Measurements from ENCODE around the gene RHOG. TPM values are rescaled to one million over a fixed set of nuclear protein-coding genes. Genes with fewer than 3 reads are reported as not detected.
"Not testable (repeated sequence)": the region's sequence is repeated elsewhere in the genome, so short reads cannot be mapped to it uniquely, and the experiment has no call there.

Gene RHOG
- total and polyA plus RNA-seq, 5 donors: 18.7 to 26.0 (median 25.3) TPM

GRCh38 chr11:3795131-3796001 is 45.4 kb downstream of the RHOG start:
- ATAC-seq (no peak), DNase-seq (no peak)
- Histone ChIP-seq H3K9me3 (ENCODE audit: control insufficient read depth, low read length) (no peaks in the 10 kb centered on the region), H3K27ac (ENCODE audit: low read length) (peak overlapping the region; percentile 42), H3K27me3 (ENCODE audit: control insufficient read depth, insufficient read depth) (no peaks in the 10 kb centered on the region), H3K4me1 (ENCODE audit: control insufficient read depth, insufficient read depth, low read length) (no peaks in the 10 kb centered on the region), H3K4me3 (ENCODE audit: low read length) (peak overlapping the region; percentile 90)
- 77% methylated on average over 8 of the region's 8 CpGs for WGBS
- intact Hi-C loops (cut with DNase I): no loop called here

GRCh38 chr11:3794387-3794786 is 46.4 kb downstream of the RHOG start:
- not testable (repeated sequence) for DNase-seq; H3K27me3 ChIP-seq (ENCODE audit: control insufficient read depth, insufficient read depth); ATAC-seq; H3K27ac ChIP-seq (ENCODE audit: low read length); H3K9me3 ChIP-seq (ENCODE audit: control insufficient read depth, low read length); H3K4me3 ChIP-seq (ENCODE audit: low read length); H3K4me1 ChIP-seq (ENCODE audit: control insufficient read depth, insufficient read depth, low read length)
- intact Hi-C loops (cut with DNase I): loop anchor here in 1 of 4 donors (5.0 kb wide), 1 partner anchor 48 kb away; the partner anchor contains the start of gene RHOG
- WGBS: 96% methylated on average over 10 of the region's 10 CpGs

- 61% methylated on average over 8 of the region's 8 CpGs for whole genome bisulfite sequencing
- Histone ChIP-seq H3K4me3 (ENCODE audit: low read length) (no peak overlapping the region), H3K27me3 (ENCODE audit: control insufficient read depth, insufficient read depth) (no peaks in the 10 kb centered on the region), H3K9me3 (ENCODE audit: control insufficient read depth, low read length) (no peaks in the 10 kb centered on the region), H3K4me1 (ENCODE audit: control insufficient read depth, insufficient read depth, low read length) (peaks cover 4% of the 10 kb centered on the region), H3K27ac (ENCODE audit: low read length) (no peak overlapping the region)
- peak in 1 of 2 donors; percentile 19 for ATAC-seq
- intact Hi-C loops (cut with DNase I): no loop called here
- DNase-seq: no peak
These were observed 53.9 kb downstream of the RHOG start for GRCh38 chr11:3786781-3787428.

DNA sequence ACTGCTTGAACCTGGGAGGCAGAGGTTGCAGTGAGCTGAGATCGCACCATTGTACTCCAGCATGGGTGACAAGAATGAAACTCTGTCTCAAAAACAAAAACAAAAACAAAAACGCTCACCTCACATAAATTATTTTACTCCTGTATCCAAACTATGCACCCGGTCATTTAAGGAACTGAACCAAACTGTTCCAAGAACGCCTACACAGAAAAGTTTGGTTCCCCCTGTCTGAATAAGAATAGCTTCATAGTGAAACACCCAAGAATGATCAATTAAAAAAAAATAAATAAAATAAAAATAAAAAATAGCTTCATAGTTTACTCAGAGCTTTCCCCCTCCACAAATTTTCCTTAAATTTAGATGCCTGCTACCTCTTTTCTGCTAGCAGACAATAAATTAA is 57.1 kb downstream of the RHOG start:
- H3K27me3 ChIP-seq (ENCODE audit: control insufficient read depth, insufficient read depth): no peaks in the 10 kb centered on the region
- DNase-seq: no peak
- no peak overlapping the region for H3K27ac ChIP-seq (ENCODE audit: low read length)
- no peak overlapping the region for H3K4me3 ChIP-seq (ENCODE audit: low read length)
- 87% methylated on average over 4 of the region's 4 CpGs for WGBS
- H3K9me3 ChIP-seq (ENCODE audit: control insufficient read depth, low read length): no peaks in the 10 kb centered on the region
- intact Hi-C loops (cut with DNase I): no loop called here
- ATAC-seq: no peak
- peaks cover 4% of the 10 kb centered on the region for H3K4me1 ChIP-seq (ENCODE audit: control insufficient read depth, insufficient read depth, low read length)

DNA sequence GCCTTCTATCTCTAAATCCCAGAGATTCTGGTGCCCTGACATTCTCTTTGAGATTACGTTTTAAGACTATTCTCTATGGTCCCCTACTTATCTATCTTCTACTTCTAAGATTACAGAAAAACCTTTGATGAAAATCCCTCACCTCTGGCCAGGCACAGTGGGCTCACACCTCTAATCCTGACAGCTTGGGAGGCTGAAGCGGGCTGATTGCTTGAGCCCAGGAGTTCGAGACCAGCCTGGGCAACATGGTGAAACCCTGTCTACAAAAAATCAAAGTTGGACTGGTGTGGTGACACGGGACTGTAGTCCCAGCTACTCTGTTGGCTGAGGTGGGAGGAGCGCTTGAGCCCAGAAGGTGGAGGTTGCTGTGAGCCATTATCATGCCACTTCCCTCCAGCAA is 57.8 kb downstream of the RHOG start:
- no peak overlapping the region for H3K27ac ChIP-seq (ENCODE audit: low read length)

DNA sequence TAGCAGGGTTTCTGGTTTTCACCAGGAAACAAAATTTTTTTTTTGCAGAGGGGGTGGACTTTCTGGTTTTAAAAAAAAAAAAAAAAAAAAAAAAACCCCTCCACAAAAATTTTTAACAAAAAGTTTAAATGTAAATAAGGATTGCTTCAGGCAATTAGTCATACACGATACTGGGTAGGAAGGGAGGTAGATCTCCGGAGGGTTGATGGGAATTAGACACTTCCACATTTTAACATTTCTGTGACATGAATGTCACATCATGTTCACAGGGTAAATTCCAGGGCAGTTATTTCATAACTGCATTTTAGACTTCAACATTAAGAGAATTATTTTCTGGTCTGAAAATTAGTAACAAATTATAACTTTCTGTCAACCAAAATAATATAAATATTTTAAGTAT is 59.3 kb downstream of the RHOG start:
- no peak overlapping the region for H3K4me3 ChIP-seq (ENCODE audit: low read length)
- no peaks in the 10 kb centered on the region for H3K4me1 ChIP-seq (ENCODE audit: control insufficient read depth, insufficient read depth, low read length)
- DNase-seq (no peak), ATAC-seq (no peak)
- no peaks in the 10 kb centered on the region for H3K9me3 ChIP-seq (ENCODE audit: control insufficient read depth, low read length)
- WGBS: 25% methylated on average over 2 of the region's 2 CpGs
- H3K27ac ChIP-seq (ENCODE audit: low read length): no peak overlapping the region
- H3K27me3 ChIP-seq (ENCODE audit: control insufficient read depth, insufficient read depth): no peaks in the 10 kb centered on the region
- intact Hi-C loops (cut with DNase I): no loop called here

More for the DNA sequence above, 57.8 kb downstream of the RHOG start:
- ATAC-seq (no peak), DNase-seq (no peak)
- WGBS: 88% methylated on average over 5 of the region's 5 CpGs
- H3K27me3 ChIP-seq (ENCODE audit: control insufficient read depth, insufficient read depth): no peaks in the 10 kb centered on the region
- intact Hi-C loops (cut with DNase I): no loop called here
- no peaks in the 10 kb centered on the region for H3K9me3 ChIP-seq (ENCODE audit: control insufficient read depth, low read length)
- H3K4me3 ChIP-seq (ENCODE audit: low read length): no peak overlapping the region
- H3K4me1 ChIP-seq (ENCODE audit: control insufficient read depth, insufficient read depth, low read length): peaks cover 4% of the 10 kb centered on the region

Other genes with a start within 250 kb of the RHOG start
- gene ART5, start 199.0 kb downstream of the RHOG start, total RNA-seq: 1 to 10 TPM in 3 of 4 donors, under 1 TPM in 1; 0.47 to 2.5 (median 1.6) TPM
- gene ART5, start 199.0 kb downstream of the RHOG start, polyA plus RNA-seq: 1.1 TPM
- gene ART1, start 195.8 kb downstream of the RHOG start, total RNA-seq: not detected
- not detected for gene ART1, start 195.8 kb downstream of the RHOG start, polyA plus RNA-seq
- gene CHRNA10, start 169.6 kb downstream of the RHOG start, total RNA-seq: under 1 TPM; 0.42 to 0.97 (median 0.52) TPM
- gene CHRNA10, start 169.6 kb downstream of the RHOG start, polyA plus RNA-seq: 0.38 TPM
- 10 to 100 TPM; 38.8 to 55.9 (median 43.4) TPM for gene NUP98, start 43.4 kb downstream of the RHOG start, total RNA-seq
- 22.9 TPM for gene NUP98, start 43.4 kb downstream of the RHOG start, polyA plus RNA-seq
- 10 to 100 TPM; 12.4 to 19.5 (median 15.2) TPM for gene PGAP2, start 32.4 kb downstream of the RHOG start, total RNA-seq
- gene PGAP2, start 32.4 kb downstream of the RHOG start, polyA plus RNA-seq: 13.9 TPM
- 10 to 100 TPM; 14.4 to 19.3 (median 16.6) TPM for gene STIM1, start 14.7 kb upstream of the RHOG start, total RNA-seq
- gene STIM1, start 14.7 kb upstream of the RHOG start, polyA plus RNA-seq: 10.8 TPM